Naive B cell (primary cell): ENCODE measurements around the gene FOXA3. TPM values are rescaled to one million over a fixed set of nuclear protein-coding genes. Genes with fewer than 3 reads are reported as not detected.
A peak's percentile ranks its signal among the peaks of the same experiment; 100 is the strongest.

Experiments
- ATAC-seq, 2 donors: fragments of 150-1000 bp; cut with Tn5 transposase; 2 replicates each; pipeline ENCODE4 v1.10.0; 2021; ENCODE audit warnings: low read depth in 2 of 2, mild to moderate bottlenecking in 2 of 2, moderate library complexity in 2 of 2
- DNase-seq: peaks from one replicate; pipeline ENCODE4 v3.0.0; 2022
- H3K27ac Mint-ChIP-seq, 6 donors: one replicate each; pipeline ENCODE4 v1.8.0; 2020 to 2022; ENCODE audit warnings: mild to moderate bottlenecking in 6 of 6, mixed read lengths in 6 of 6, moderate library complexity in 5 of 6, inconsistent platforms in 2 of 6
- H3K27me3 Mint-ChIP-seq, 3 donors: one replicate each; pipeline ENCODE4 v1.8.0; 2021 to 2022; ENCODE audit warnings: mixed read lengths in 3 of 3, mild to moderate bottlenecking in 1 of 3
- H3K36me3 Mint-ChIP-seq, 2 donors: one replicate each; pipeline ENCODE4 v1.8.0; 2020 to 2022; ENCODE audit warnings: mixed read lengths in 2 of 2, inconsistent platforms in 1 of 2, mild to moderate bottlenecking in 1 of 2
- H3K4me1 Mint-ChIP-seq, 3 donors: one replicate each; pipeline ENCODE4 v1.8.0; 2020 to 2022; ENCODE audit warnings: mixed read lengths in 3 of 3, inconsistent platforms in 1 of 3, mild to moderate bottlenecking in 1 of 3, moderate library complexity in 1 of 3
- H3K4me3 Mint-ChIP-seq, 8 donors: one replicate each; pipeline ENCODE4 v1.8.0; 2020 to 2022; ENCODE audit warnings: mild to moderate bottlenecking in 8 of 8, mixed read lengths in 8 of 8, moderate library complexity in 8 of 8, inconsistent platforms in 2 of 8
- H3K9me3 Mint-ChIP-seq, 7 donors: one replicate each; pipeline ENCODE4 v1.8.0; 2020 to 2022; ENCODE audit warnings: mixed read lengths in 7 of 7, mild to moderate bottlenecking in 5 of 7, inconsistent platforms in 2 of 7, moderate library complexity in 1 of 7
- polyA plus RNA-seq, 6 donors: library from polyadenylated mRNA; unstranded; fragments of 300-500 nt; fragmentation: Illumina TruSeq; gene quantifications; one replicate each; pipeline ENCODE4 v1.2.3, GENCODE V29; 2021; ENCODE audit warnings: low read depth in 6 of 6

The FOXA3 gene
- polyA plus RNA-seq, 6 donors from 2014 or later: not detected

- ATAC-seq (peak; percentile 14 to 18), DNase-seq (peak; percentile 75)
- Mint-ChIP-seq H3K4me3 (peak overlapping the region; percentile 70 to 88 (median 84)), H3K9me3 (peaks cover 0 to 2% (median 0%) of the 10 kb centered on the region in 7 donors), H3K36me3 (peaks cover 0 to 7% of the 10 kb centered on the region in 2 donors), H3K27ac (peak overlapping the region in 3 of 6 donors; percentile 33 to 96 (median 85)), H3K27me3 (peaks cover 12 to 27% (median 12%) of the 10 kb centered on the region in 3 donors), H3K4me1 (peaks cover 19 to 35% (median 22%) of the 10 kb centered on the region in 3 donors)
Observed at GRCh38 chr19:45882652-45883585, 18.8 kb downstream of the FOXA3 start.

GRCh38 chr19:45883586-45883880 lies 19.4 kb downstream of the FOXA3 start:
- ATAC-seq (no peak), DNase-seq (no peak)
- H3K27ac Mint-ChIP-seq: peak overlapping the region in 3 of 6 donors; percentile 33 to 96 (median 85)
- peaks cover 18 to 33% (median 22%) of the 10 kb centered on the region in 3 donors for H3K4me1 Mint-ChIP-seq
- H3K9me3 Mint-ChIP-seq: peaks cover 0 to 2% (median 0%) of the 10 kb centered on the region in 7 donors
- H3K36me3 Mint-ChIP-seq: peaks cover 0 to 7% of the 10 kb centered on the region in 2 donors
- peak overlapping the region; percentile 70 to 88 (median 84) for H3K4me3 Mint-ChIP-seq
- peaks cover 6 to 21% (median 7%) of the 10 kb centered on the region in 3 donors for H3K27me3 Mint-ChIP-seq

- no peak overlapping the region for H3K27ac Mint-ChIP-seq
Observed at GRCh38 chr19:45883881-45884681, 20.0 kb downstream of the FOXA3 start.

DNA sequence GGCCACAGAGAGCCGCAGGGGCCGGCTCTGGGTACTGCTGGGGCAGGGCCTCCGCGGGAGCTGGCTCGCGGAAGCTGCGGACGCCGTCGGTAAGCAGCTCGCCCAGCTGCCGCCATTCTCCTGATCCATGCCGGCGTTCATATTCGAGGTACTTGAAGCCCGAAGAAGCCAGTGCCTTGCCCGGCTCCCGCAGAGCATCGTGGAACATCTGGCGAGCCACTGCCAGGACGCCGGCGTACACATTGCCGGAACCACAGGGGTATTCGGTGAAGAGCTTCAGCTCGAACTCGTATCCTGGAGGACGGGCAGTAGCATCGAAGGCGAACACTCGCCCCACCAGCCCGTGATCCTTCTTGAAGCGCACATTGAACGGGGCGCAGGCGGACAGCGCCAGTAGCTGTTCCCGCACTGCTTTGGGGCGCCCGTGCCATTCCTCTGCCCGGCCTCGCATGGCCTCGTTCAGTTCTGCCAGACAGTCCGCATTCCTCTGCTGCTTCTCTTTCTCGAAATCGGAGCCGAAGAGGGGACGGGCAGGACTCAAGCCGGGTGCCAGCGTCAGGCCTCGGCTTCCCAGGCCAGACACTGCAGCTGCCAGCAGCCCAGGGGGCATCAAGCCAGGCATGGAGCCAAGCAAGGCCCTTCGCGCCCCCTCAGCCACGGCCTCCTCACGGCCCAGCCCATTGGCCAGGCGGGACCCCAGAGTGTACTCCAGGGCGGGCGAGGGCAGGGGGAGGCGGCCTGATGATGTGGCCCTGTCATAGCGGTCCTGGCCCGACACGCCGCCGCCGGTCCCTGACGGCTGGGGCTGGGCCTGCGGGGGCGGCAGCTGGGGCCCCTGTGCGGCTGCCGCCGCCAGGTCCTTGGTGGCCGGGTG lies 20.8 kb downstream of the FOXA3 start:
- Mint-ChIP-seq H3K9me3 (no peaks in the 10 kb centered on the region), H3K27ac (peak overlapping the region in 2 of 6 donors; percentile 49 to 60), H3K27me3 (peaks cover 0 to 11% (median 3%) of the 10 kb centered on the region in 3 donors), H3K4me3 (peak overlapping the region; percentile 48 to 96 (median 54)), H3K4me1 (peaks cover 18 to 33% (median 22%) of the 10 kb centered on the region in 3 donors), H3K36me3 (peaks cover 0 to 7% of the 10 kb centered on the region in 2 donors)
- no peak for ATAC-seq
- no peak for DNase-seq

More at GRCh38 chr19:45883881-45884681, 20.0 kb downstream of the FOXA3 start:
- H3K4me1 Mint-ChIP-seq: peaks cover 18 to 33% (median 22%) of the 10 kb centered on the region in 3 donors
- peak overlapping the region in 7 of 8 donors; percentile 29 to 88 (median 82) for H3K4me3 Mint-ChIP-seq
- no peak for DNase-seq
- no peak for ATAC-seq
- H3K27me3 Mint-ChIP-seq: peaks cover under 1 to 15% (median 3%) of the 10 kb centered on the region in 3 donors
- no peaks in the 10 kb centered on the region for H3K9me3 Mint-ChIP-seq
- peaks cover 0 to 7% of the 10 kb centered on the region in 2 donors for H3K36me3 Mint-ChIP-seq

DNA sequence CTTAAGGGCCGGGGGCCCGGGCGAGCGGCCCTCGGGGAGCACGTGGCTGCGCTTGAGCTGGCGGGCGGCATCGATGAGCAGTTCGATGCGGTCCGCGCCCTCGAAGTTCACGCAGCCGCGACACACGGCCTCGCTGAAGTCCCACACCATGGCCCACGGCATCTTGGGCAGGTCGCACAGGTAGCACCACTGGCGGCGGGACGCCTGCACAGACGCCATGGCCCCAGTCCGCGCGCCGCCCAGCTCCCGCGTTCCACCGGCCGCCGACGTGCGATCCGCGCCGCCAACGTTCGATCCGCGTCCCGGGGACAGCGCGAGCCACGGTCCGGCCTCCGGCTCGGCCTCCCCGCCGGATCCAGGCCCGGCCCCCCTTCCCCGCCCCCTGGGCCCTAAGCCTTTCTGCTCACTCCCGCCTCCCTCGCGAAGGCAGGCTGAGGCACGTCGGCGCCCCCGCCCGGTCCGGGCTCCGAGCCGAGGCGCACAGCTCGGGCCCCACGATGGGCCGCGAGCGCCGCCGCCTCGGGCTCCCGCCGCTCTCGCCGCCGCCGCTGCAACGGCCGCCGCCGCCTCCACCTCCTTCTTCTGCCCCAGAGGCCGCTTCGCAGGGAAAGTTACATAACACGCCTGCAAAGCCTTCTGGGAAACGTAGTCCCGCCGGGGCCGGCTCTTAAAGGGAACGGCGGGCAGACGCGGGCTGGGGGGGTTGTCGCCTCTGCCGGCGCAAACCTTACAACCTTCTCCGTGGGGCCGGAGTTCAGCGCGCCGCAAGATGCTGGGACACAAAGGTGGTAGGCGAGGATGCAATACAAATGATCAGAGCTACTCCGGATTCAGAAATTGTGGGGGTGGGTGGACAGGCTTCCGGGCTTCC lies 21.7 kb downstream of the FOXA3 start, which contains the start of gene IRF2BP1:
Gene IRF2BP1, minus strand, starts transcription at position 586 of the 871 bp plus-strand sequence. Its CDS starts 367 bp downstream, at position 219.
- H3K27ac Mint-ChIP-seq: peak within 1 kb of the TSS; percentile 91 to 97 (median 97)
- peak; percentile 84 to 85 for ATAC-seq
- H3K36me3 Mint-ChIP-seq: peaks cover 0 to 7% of the 10 kb centered on the region in 2 donors

GRCh38 chr19:45886427-45887199 lies 22.5 kb downstream of the FOXA3 start:
- Mint-ChIP-seq H3K9me3 (no peaks in the 10 kb centered on the region), H3K4me3 (peak overlapping the region; percentile 95 to 99 (median 96)), H3K4me1 (peaks cover 20 to 31% (median 22%) of the 10 kb centered on the region in 3 donors), H3K36me3 (peaks cover 0 to 7% of the 10 kb centered on the region in 2 donors), H3K27ac (peak overlapping the region; percentile 91 to 97 (median 97)), H3K27me3 (peaks cover 0 to 3% (median 0%) of the 10 kb centered on the region in 3 donors)
- peak; percentile 70 for ATAC-seq
- DNase-seq: peak; percentile 89

More for the DNA sequence above, 21.7 kb downstream of the FOXA3 start, which contains the start of gene IRF2BP1:
- Mint-ChIP-seq H3K27me3 (peaks cover 0 to 6% (median 3%) of the 10 kb centered on the region in 3 donors), H3K9me3 (no peaks in the 10 kb centered on the region), H3K4me1 (peaks cover 22 to 33% (median 23%) of the 10 kb centered on the region in 3 donors), H3K4me3 (peak within 1 kb of the TSS; percentile 95 to 99 (median 96))
- peak; percentile 90 for DNase-seq

DNA sequence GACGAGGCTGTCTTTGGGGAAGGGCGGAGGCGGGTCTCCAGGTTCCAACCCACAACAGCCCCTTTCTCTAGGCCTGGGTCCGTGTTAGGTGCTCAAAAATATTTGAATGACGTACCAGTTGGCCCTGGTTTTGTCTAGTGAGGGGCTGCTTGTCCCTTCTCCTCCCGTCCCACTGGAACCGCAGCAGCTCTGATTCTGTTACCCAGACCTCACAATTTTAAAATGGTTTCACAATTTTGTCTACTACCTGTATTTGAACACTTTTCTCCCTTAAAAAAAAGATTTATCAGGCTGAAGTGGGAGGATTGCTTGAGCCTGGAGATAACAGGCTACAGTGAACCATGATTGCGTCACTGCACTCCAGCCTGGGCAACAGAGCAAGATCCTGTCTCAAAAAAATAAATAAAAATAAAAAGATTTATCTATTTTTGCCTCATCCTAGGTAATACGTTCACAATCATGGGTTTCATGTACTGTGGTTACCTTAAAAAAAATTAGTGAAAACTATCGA lies 23.1 kb downstream of the FOXA3 start:
- ATAC-seq (no peak), DNase-seq (no peak)
- Mint-ChIP-seq H3K4me1 (peaks cover 17 to 28% (median 22%) of the 10 kb centered on the region in 3 donors), H3K27ac (peak overlapping the region; percentile 91 to 97 (median 97)), H3K4me3 (peak overlapping the region in 7 of 8 donors; percentile 95 to 99 (median 97)), H3K9me3 (no peaks in the 10 kb centered on the region), H3K27me3 (no peaks in the 10 kb centered on the region), H3K36me3 (peaks cover 0 to 7% of the 10 kb centered on the region in 2 donors)

DNA sequence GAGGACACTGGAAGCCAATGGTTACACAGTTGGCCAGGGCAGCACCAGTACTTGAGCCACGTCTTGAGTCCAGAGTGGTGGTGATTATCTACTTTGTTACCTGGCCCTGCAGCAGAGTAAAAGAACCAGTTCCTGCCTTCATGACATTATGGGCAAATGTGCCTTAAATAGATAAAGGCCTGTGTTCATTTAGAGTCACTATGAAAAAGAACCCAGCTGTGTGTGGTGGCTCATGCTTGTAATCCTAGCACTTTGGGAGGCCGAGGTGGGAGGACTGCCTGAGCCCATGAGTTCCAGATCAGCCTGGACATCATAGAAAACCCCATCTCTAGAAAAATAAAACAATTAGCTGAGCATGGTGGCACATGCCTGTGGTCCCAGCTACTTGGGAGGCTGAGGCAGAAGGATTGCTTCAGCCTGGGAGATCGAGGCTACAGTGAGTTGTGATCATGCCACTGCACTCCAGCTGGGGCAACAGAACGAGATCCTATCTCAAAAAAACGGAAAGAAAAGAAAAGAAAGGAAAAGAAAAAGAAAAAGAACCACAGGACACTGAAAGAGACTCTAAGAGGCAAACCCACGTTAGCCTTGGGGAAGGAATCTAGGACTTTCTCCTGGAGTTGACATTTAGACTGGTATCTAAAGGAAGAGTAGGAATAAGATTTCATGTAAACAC lies 25.2 kb downstream of the FOXA3 start:
- DNase-seq: no peak
- H3K4me3 Mint-ChIP-seq: peak overlapping the region in 2 of 8 donors; percentile 29 to 54
- H3K36me3 Mint-ChIP-seq: no peaks in the 10 kb centered on the region
- H3K27me3 Mint-ChIP-seq: no peaks in the 10 kb centered on the region
- H3K9me3 Mint-ChIP-seq: no peaks in the 10 kb centered on the region
- H3K27ac Mint-ChIP-seq: no peak overlapping the region
- H3K4me1 Mint-ChIP-seq: peaks cover 14 to 24% (median 17%) of the 10 kb centered on the region in 3 donors
- no peak for ATAC-seq

DNA sequence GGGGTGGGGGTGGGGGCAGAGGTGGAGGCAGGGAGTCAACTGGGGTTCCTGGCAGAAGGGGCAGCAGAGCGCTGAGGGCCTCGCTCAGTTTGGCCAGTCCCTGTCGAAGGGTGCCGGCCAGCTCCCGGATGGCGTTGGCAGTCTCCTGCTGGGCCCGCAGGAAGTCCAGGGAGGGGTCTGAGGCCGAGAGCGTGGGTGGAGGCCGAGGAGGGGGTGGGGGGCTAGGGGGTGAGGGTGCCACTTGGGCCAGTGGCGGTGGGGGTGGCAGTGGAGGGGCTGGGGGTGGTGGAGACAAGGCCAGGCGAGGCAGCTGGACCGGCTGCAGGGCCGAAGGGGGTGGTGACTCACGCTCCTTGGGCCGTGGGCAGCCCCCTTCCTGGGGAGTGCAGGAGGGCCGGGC lies 26.8 kb downstream of the FOXA3 start:
- Mint-ChIP-seq H3K27ac (no peak overlapping the region), H3K36me3 (peaks cover 0 to 8% of the 10 kb centered on the region in 2 donors), H3K4me3 (no peak overlapping the region), H3K4me1 (peaks cover 21 to 29% (median 23%) of the 10 kb centered on the region in 3 donors), H3K9me3 (no peaks in the 10 kb centered on the region), H3K27me3 (no peaks in the 10 kb centered on the region)
- DNase-seq (no peak), ATAC-seq (no peak)

- peaks cover 20 to 40% (median 26%) of the 10 kb centered on the region in 3 donors for H3K4me1 Mint-ChIP-seq
- no peaks in the 10 kb centered on the region for H3K9me3 Mint-ChIP-seq
- DNase-seq: no peak
- no peak overlapping the region for H3K27ac Mint-ChIP-seq
- peaks cover 5 to 8% of the 10 kb centered on the region in 2 donors for H3K36me3 Mint-ChIP-seq
- H3K27me3 Mint-ChIP-seq: no peaks in the 10 kb centered on the region
- ATAC-seq: no peak
- H3K4me3 Mint-ChIP-seq: no peak overlapping the region
Observed at GRCh38 chr19:45895519-45895972, 31.4 kb downstream of the FOXA3 start.
